SK-N-SH (cell line): ENCODE data around the gene TWNK. TPM values are rescaled to one million over a fixed set of nuclear protein-coding genes. Genes with fewer than 3 reads are reported as not detected.
A peak's percentile ranks its signal among the peaks of the same experiment; 100 is the strongest.

ENCODE experiments used
- CTCF ChIA-PET: fragments of 300-600, 350-600 bp; formaldehyde crosslinking; extraction: SDS; loops from one replicate; lab custom pipeline; 2021; lab: Yijun Ruan, JAX
- POLR2A ChIA-PET: fragments of 350-600 bp; sonication (Branson Sonifier 250); formaldehyde crosslinking; extraction: SDS; loops from one replicate; lab custom pipeline; 2020; ENCODE audit warnings: antibody characterized with exemption, inconsistent platforms; lab: Yijun Ruan, JAX
- DNase-seq: peaks from one replicate; pipeline ENCODE4 v3.0.0; 2012
- H2AFZ ChIP-seq: fragments of 200-600 bp; sonication (generic); 2 replicates; pipeline ENCODE4 v1.8.1; 2016; ENCODE audit warnings: antibody characterized with exemption, mild to moderate bottlenecking, low read depth
- H3F3A ChIP-seq: fragments of 200-600 bp; sonication (generic); replicated peaks from 2 replicates; pipeline ENCODE3; 2016; ENCODE audit warnings: antibody characterized with exemption, mild to moderate bottlenecking; ENCODE audit not compliant: insufficient read depth
- H3K27ac ChIP-seq, 2 experiments: fragments of 200-500 bp in 1 of 2; fragments of 200-600 bp in 1 of 2; sonication (Bioruptor generic) in 1 of 2; sonication (generic), shearing (Covaris generic) in 1 of 2; 2 replicates each; pipeline versions ENCODE4 v1.5.1 to v1.6.1; 2014 to 2016; ENCODE audit warnings: low read depth in 2 of 2, inconsistent platforms in 1 of 2, low read length in 1 of 2, mild to moderate bottlenecking in 1 of 2, mixed read lengths in 1 of 2
- H3K27me3 ChIP-seq: fragments of 200-600 bp; sonication (generic), shearing (Covaris generic); 2 replicates; pipeline ENCODE4 v1.6.1; 2016; ENCODE audit warnings: mixed run types; ENCODE audit not compliant: insufficient read depth
- H3K36me3 ChIP-seq, 2 experiments: fragments of 200-500 bp in 1 of 2; fragments of 200-600 bp in 1 of 2; sonication (Bioruptor generic) in 1 of 2; sonication (generic) in 1 of 2; replicated peaks in 1 of 2; 2 replicates each; pipeline versions ENCODE3 to v1.5.1; 2014 to 2016; ENCODE audit warnings: low read length in 1 of 2, mild to moderate bottlenecking in 1 of 2; ENCODE audit not compliant: insufficient read depth in 2 of 2, control insufficient read depth in 1 of 2
- H3K4me1 ChIP-seq, 2 experiments: fragments of 200-500 bp in 1 of 2; fragments of 200-600 bp in 1 of 2; sonication (Bioruptor generic) in 1 of 2; sonication (generic), shearing (Covaris generic) in 1 of 2; 2 replicates each; pipeline versions ENCODE4 v1.5.1 to v1.6.1; 2014 to 2016; ENCODE audit warnings: low read depth in 1 of 2, low read length in 1 of 2, mixed run types in 1 of 2; ENCODE audit not compliant: insufficient read depth in 2 of 2, control insufficient read depth in 1 of 2
- H3K4me2 ChIP-seq: fragments of 200-600 bp; sonication (generic), shearing (Covaris generic); 2 replicates; pipeline ENCODE4 v1.6.1; 2017; ENCODE audit warnings: mixed run types
- H3K4me3 ChIP-seq, 2 experiments: fragments of 200-500 bp in 1 of 2; fragments of 200-600 bp in 1 of 2; sonication (Bioruptor generic) in 1 of 2; sonication (generic), shearing (Covaris generic) in 1 of 2; 2 replicates each; pipeline versions ENCODE4 v1.5.1 to v1.8.1; 2014 to 2016; ENCODE audit warnings: low read depth in 2 of 2, inconsistent platforms in 1 of 2, low read length in 1 of 2, mild to moderate bottlenecking in 1 of 2, mixed read lengths in 1 of 2, moderate library complexity in 1 of 2
- H3K79me2 ChIP-seq: fragments of 200-600 bp; sonication (generic); 2 replicates; pipeline ENCODE4 v1.8.1; 2017; ENCODE audit warnings: mild to moderate bottlenecking; ENCODE audit not compliant: insufficient read depth
- H3K9ac ChIP-seq: fragments of 200-600 bp; sonication (generic); 2 replicates; pipeline ENCODE4 v1.6.1; 2017; ENCODE audit warnings: mixed run types
- H3K9me2 ChIP-seq: fragments of 200-600 bp; sonication (generic); 2 replicates; pipeline ENCODE4 v1.6.1; 2017; ENCODE audit warnings: mixed run types
- H3K9me3 ChIP-seq: fragments of 200-600 bp; sonication (generic); 2 replicates; pipeline ENCODE4 v1.6.1; 2017; ENCODE audit warnings: mixed run types, mild to moderate bottlenecking, moderate library complexity
- H4K20me1 ChIP-seq: fragments of 200-600 bp; sonication (generic); 2 replicates; pipeline ENCODE4 v1.6.1; 2017; ENCODE audit warnings: mild to moderate bottlenecking, mixed run types; ENCODE audit not compliant: insufficient read depth
- EP300 ChIP-seq, 2 experiments: IDR thresholded peaks; 2 replicates each; pipeline versions ENCODE4 v1.4.0 to v1.6.1; 2012; ENCODE audit warnings: borderline replicate concordance in 1 of 2, low read depth in 1 of 2, low read length in 1 of 2
- FOSL2 ChIP-seq: IDR thresholded peaks from 2 replicates; pipeline ENCODE4 v1.4.0; 2012; ENCODE audit warnings: low read depth, mild to moderate bottlenecking, moderate library complexity, borderline replicate concordance
- NRF1 ChIP-seq: IDR thresholded peaks from 2 replicates; pipeline ENCODE4 v1.6.1; 2012; ENCODE audit warnings: low read depth, mild to moderate bottlenecking, low read length
- POLR2AphosphoS5 ChIP-seq: IDR thresholded peaks from 2 replicates; pipeline ENCODE4 v1.6.1; 2012; ENCODE audit warnings: low read depth, low read length
- RCOR1 ChIP-seq: fragments of 150-350 bp; IDR thresholded peaks from 2 replicates; pipeline ENCODE4 v1.6.1; 2017; ENCODE audit warnings: antibody characterized with exemption, low read length
- USF1 ChIP-seq: IDR thresholded peaks from 2 replicates; pipeline ENCODE4 v1.4.0; 2012; ENCODE audit warnings: low read depth, borderline replicate concordance
- ZBTB33 ChIP-seq: IDR thresholded peaks from 2 replicates; pipeline ENCODE4 v1.4.0; 2012; ENCODE audit warnings: low read depth, borderline replicate concordance
- WGBS: methylation state at CpG from one replicate; pipeline ENCODE4 v1.1.6; 2017; ENCODE audit warnings: low lambda C conversion rate; 5-methylcytosine and 5-hydroxymethylcytosine counted together
- polyA plus RNA-seq, 3 experiments: library from polyadenylated mRNA; depleted of rRNA; stranded (reverse); fragments of >200 nt; gene quantifications; 2 replicates each; pipeline ENCODE4 v1.2.3, GENCODE V29; 2012

Gene TWNK
- polyA plus RNA-seq, 1 of the 3 experiments (the other 2 are of a cell fraction): 16.4 TPM

- DNase-seq: no peak
- H3K4me1 ChIP-seq: peaks cover 21 to 35% of the 10 kb centered on the region in 2 experiments
- no peak overlapping the region for H3K4me2 ChIP-seq
- no peak overlapping the region for H2AFZ ChIP-seq
- no peak overlapping the region for H3K4me3 ChIP-seq
- no peaks in the 10 kb centered on the region for H3K27me3 ChIP-seq
- peaks cover 44% of the 10 kb centered on the region for H3K79me2 ChIP-seq
- H3K36me3 ChIP-seq: peaks cover 19 to 47% of the 10 kb centered on the region in 2 experiments
- ChIA-PET POLR2A (no interaction called here), CTCF (interaction anchor here (1.2 to 24.5 kb wide), 5 partner anchors 10 to 45 kb away, joined by 3 to 443 read pairs (median 4); partner anchors contain the start of genes LZTS2 and SEMA4G)
- H3K27ac ChIP-seq: no peak overlapping the region
- H4K20me1 ChIP-seq: no peaks in the 10 kb centered on the region
- 100% methylated on average over 2 of the region's 2 CpGs for WGBS
- H3K9me2 ChIP-seq: no peaks in the 10 kb centered on the region
- no peak overlapping the region for H3K9ac ChIP-seq
- H3F3A ChIP-seq: no peaks in the 10 kb centered on the region
- TF ChIP-seq RCOR1: no peak
- no peak for TF ChIP-seq USF1
- no peak for TF ChIP-seq NRF1
- TF ChIP-seq FOSL2: no peak
- no peaks in the 10 kb centered on the region for H3K9me3 ChIP-seq
Observed at GRCh38 chr10:100984672-100985177, 2.6 kb upstream of the TWNK start.

- CTCF ChIA-PET: interaction anchor here (1.1 to 24.5 kb wide), 7 partner anchors 9 to 68 kb away, joined by 3 to 443 read pairs (median 4); partner anchors contain the start of genes LZTS2 and SEMA4G
- H2AFZ ChIP-seq: no peak overlapping the region
Observed at GRCh38 chr10:100985336-100985735, 2.0 kb upstream of the TWNK start.

More at GRCh38 chr10:100985336-100985735, 2.0 kb upstream of the TWNK start:
- TF ChIP-seq EP300 (IDR thresholded peaks at IDR 0.05; ENCODE audit: borderline replicate concordance in 1 of 2, low read depth in 1 of 2, low read length in 1 of 2) (no peak), USF1 (no peak), POLR2AphosphoS5 (peak; percentile 9; the same call in 1 of the 2 replicates), ZBTB33 (no peak)
- peaks cover 50% of the 10 kb centered on the region for H3K79me2 ChIP-seq
- 0 out of 2 replicates have a peak, but pooled peaks cover 2% of the 10 kb centered on the region for H4K20me1 ChIP-seq
- no peak overlapping the region for H3K4me2 ChIP-seq
- no peak overlapping the region for H3K4me3 ChIP-seq
- H3K27ac ChIP-seq: no peak overlapping the region
- no peaks in the 10 kb centered on the region for H3K9me3 ChIP-seq
- H3F3A ChIP-seq: no peaks in the 10 kb centered on the region
- H3K36me3 ChIP-seq: peaks cover 21 to 47% of the 10 kb centered on the region in 2 experiments
- POLR2A ChIA-PET: no interaction called here
- 84% methylated on average over 5 of the region's 5 CpGs for WGBS
- no peaks in the 10 kb centered on the region for H3K9me2 ChIP-seq
- no peak for DNase-seq
- H3K27me3 ChIP-seq: no peaks in the 10 kb centered on the region
- no peak overlapping the region for H3K9ac ChIP-seq
- peaks cover 21 to 41% of the 10 kb centered on the region in 2 experiments for H3K4me1 ChIP-seq
